ENCODE results near the gene CRYBB3.
"Not testable (repeated sequence)": the region's sequence is repeated elsewhere in the genome, so short reads cannot be mapped to it uniquely, and the experiment has no call there.

The CRYBB3 gene

DNA sequence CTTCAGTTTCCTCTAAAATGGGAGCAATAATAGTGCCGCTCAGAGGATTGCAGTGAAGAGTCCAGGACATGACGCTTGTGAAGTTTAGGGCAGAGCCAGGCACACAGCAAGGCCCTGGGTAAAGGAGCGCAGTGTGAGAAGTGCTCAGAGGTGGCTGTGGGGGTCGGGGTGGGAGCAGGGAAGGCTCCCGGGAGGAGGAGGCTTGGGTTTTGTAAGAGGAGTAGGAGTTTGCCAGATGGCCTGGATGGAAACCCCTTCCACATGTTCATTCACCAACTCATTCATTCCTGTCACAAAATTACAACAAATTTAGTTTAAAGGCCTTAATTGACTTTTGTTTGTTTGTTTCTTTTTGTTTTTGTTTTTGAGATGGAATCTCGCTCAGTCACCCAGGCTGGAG is 36.8 kb downstream of the CRYBB3 start:
- Histone ChIP-seq H4K8ac (ENCODE audit: low read length) (no peak overlapping the region), H3K4me1 (ENCODE audit: control insufficient read depth, insufficient read depth, low read depth, low read length) (peaks cover 5% of the 10 kb centered on the region), H3K27me3 (ENCODE audit: control insufficient read depth in 1 of 2, insufficient read depth in 1 of 2, low read length in 2 of 2) (peaks cover 17 to 44% of the 10 kb centered on the region in 2 experiments), H2AFZ (ENCODE audit: low read depth, low read length) (no peak overlapping the region), H2BK5ac (ENCODE audit: low read depth, low read length, poor library complexity, severe bottlenecking) (no peak overlapping the region), H3K4me2 (ENCODE audit: low read length, poor library complexity, severe bottlenecking) (no peak overlapping the region), H2BK12ac (ENCODE audit: low read length in 2 of 2) (no peak overlapping the region), H3K23ac (ENCODE audit: low read length in 2 of 2) (no peak overlapping the region), H2BK15ac (ENCODE audit: low read depth, poor library complexity, severe bottlenecking) (no peak overlapping the region), H3K9ac (ENCODE audit: low read length) (no peak overlapping the region), H3K79me1 (replicated peaks; ENCODE audit: low read length, poor library complexity, severe bottlenecking) (no peaks in the 10 kb centered on the region), H3K9me3 (ENCODE audit: control insufficient read depth, low read length) (no peaks in the 10 kb centered on the region), H3K27ac (ENCODE audit: low read length, poor library complexity, severe bottlenecking) (no peak overlapping the region), H3K4me3 (ENCODE audit: insufficient read depth in 1 of 2, low read depth in 1 of 2, low read length in 2 of 2) (no peak overlapping the region), H3K36me3 (ENCODE audit: control insufficient read depth in 1 of 2, insufficient read depth in 2 of 2, low read depth in 1 of 2, low read length in 2 of 2) (no peaks in the 10 kb centered on the region), H4K91ac (ENCODE audit: low read length) (no peak overlapping the region), H3K18ac (ENCODE audit: low read depth in 1 of 2, low read length in 2 of 2) (no peak overlapping the region), H2BK120ac (ENCODE audit: low read depth, low read length) (no peak overlapping the region), H3K14ac (ENCODE audit: low read length in 2 of 2) (no peak overlapping the region), H2AK5ac (ENCODE audit: low read length, severe bottlenecking) (no peak overlapping the region), H3K4ac (ENCODE audit: low read depth in 1 of 2, low read length in 2 of 2) (no peak overlapping the region)
- DNase-seq = no peak
- 92% methylated on average over 4 of the region's 6 CpGs for WGBS

DNA sequence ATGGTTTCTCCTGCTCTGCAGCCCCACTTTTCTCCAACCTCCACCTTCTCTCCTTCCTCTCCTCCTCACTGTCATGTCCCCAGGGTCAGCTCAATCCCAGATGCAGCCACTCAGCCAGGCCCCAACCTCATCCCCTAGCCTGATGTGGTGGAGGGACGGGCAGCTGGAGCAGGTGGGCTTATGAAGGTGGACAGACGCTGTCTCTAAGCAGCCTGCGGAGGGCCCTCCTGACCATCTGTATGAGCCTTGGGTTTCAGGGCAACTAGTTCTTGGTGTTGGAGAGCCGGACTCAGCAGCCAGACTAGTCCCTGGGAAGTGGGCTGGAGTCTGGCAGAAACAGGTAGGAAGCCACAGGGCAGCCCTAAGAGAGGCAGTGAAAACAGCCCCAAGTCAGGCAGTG is 37.8 kb downstream of the CRYBB3 start:
- Histone ChIP-seq H2BK5ac (ENCODE audit: low read depth, low read length, poor library complexity, severe bottlenecking) (no peak overlapping the region), H3K4ac (ENCODE audit: low read depth in 1 of 2, low read length in 2 of 2) (no peak overlapping the region), H3K14ac (ENCODE audit: low read length in 2 of 2) (no peak overlapping the region), H3K23ac (ENCODE audit: low read length in 2 of 2) (no peak overlapping the region), H3K4me1 (ENCODE audit: control insufficient read depth, insufficient read depth, low read depth, low read length) (peaks cover 5% of the 10 kb centered on the region), H3K18ac (ENCODE audit: low read depth in 1 of 2, low read length in 2 of 2) (no peak overlapping the region), H4K8ac (ENCODE audit: low read length) (no peak overlapping the region), H4K91ac (ENCODE audit: low read length) (no peak overlapping the region), H3K9me3 (ENCODE audit: control insufficient read depth, low read length) (no peaks in the 10 kb centered on the region), H3K36me3 (ENCODE audit: control insufficient read depth in 1 of 2, insufficient read depth in 2 of 2, low read depth in 1 of 2, low read length in 2 of 2) (no peaks in the 10 kb centered on the region), H2BK15ac (ENCODE audit: low read depth, poor library complexity, severe bottlenecking) (no peak overlapping the region), H3K4me3 (ENCODE audit: insufficient read depth in 1 of 2, low read depth in 1 of 2, low read length in 2 of 2) (no peak overlapping the region), H3K9ac (ENCODE audit: low read length) (no peak overlapping the region), H2BK12ac (ENCODE audit: low read length in 2 of 2) (no peak overlapping the region), H3K79me1 (replicated peaks; ENCODE audit: low read length, poor library complexity, severe bottlenecking) (no peaks in the 10 kb centered on the region), H3K27me3 (ENCODE audit: control insufficient read depth in 1 of 2, insufficient read depth in 1 of 2, low read length in 2 of 2) (peaks cover 17 to 39% of the 10 kb centered on the region in 2 experiments), H2AFZ (ENCODE audit: low read depth, low read length) (no peak overlapping the region), H3K4me2 (ENCODE audit: low read length, poor library complexity, severe bottlenecking) (no peak overlapping the region), H2AK5ac (ENCODE audit: low read length, severe bottlenecking) (no peak overlapping the region), H3K27ac (ENCODE audit: low read length, poor library complexity, severe bottlenecking) (no peak overlapping the region), H2BK120ac (ENCODE audit: low read depth, low read length) (no peak overlapping the region)
- no peak for DNase-seq
- WGBS = 73% methylated on average over 4 of the region's 4 CpGs

DNA sequence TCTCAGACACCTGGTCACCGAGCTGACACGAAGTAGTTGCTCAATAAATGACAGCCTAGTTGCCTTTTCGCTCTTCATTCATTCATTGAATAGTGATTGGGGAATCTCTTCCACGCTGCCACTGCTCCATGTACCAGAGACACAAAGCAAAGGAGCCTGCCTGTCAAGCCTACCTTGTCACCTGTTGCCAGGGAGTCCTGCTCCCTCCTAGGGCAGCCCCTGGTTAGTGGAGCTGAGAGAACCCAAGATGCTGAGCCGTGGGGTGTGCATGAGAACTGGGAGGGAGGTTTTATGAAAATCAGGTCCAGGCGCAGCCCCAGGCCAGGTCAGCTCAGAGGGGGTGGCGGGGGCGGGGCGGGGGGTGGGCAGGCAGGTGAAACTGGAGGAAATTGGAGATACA is 38.4 kb downstream of the CRYBB3 start:
- H2BK120ac ChIP-seq (ENCODE audit: low read depth, low read length); H2BK5ac ChIP-seq (ENCODE audit: low read depth, low read length, poor library complexity, severe bottlenecking); H2AFZ ChIP-seq (ENCODE audit: low read depth, low read length); H4K91ac ChIP-seq (ENCODE audit: low read length); H3K4me3 ChIP-seq (ENCODE audit: insufficient read depth in 1 of 2, low read depth in 1 of 2, low read length in 2 of 2); H3K36me3 ChIP-seq (ENCODE audit: control insufficient read depth in 1 of 2, insufficient read depth in 2 of 2, low read depth in 1 of 2, low read length in 2 of 2); H3K23ac ChIP-seq (ENCODE audit: low read length in 2 of 2); H4K8ac ChIP-seq (ENCODE audit: low read length); DNase-seq; H3K18ac ChIP-seq (ENCODE audit: low read depth in 1 of 2, low read length in 2 of 2); H3K14ac ChIP-seq (ENCODE audit: low read length in 2 of 2); H3K4ac ChIP-seq (ENCODE audit: low read depth in 1 of 2, low read length in 2 of 2); H2BK12ac ChIP-seq (ENCODE audit: low read length in 2 of 2); H3K4me1 ChIP-seq (ENCODE audit: control insufficient read depth, insufficient read depth, low read depth, low read length); H3K79me1 ChIP-seq (replicated peaks; ENCODE audit: low read length, poor library complexity, severe bottlenecking); H3K4me2 ChIP-seq (ENCODE audit: low read length, poor library complexity, severe bottlenecking); H3K9ac ChIP-seq (ENCODE audit: low read length); H3K27ac ChIP-seq (ENCODE audit: low read length, poor library complexity, severe bottlenecking); H2AK5ac ChIP-seq (ENCODE audit: low read length, severe bottlenecking); H3K9me3 ChIP-seq (ENCODE audit: control insufficient read depth, low read length); H2BK15ac ChIP-seq (ENCODE audit: low read depth, poor library complexity, severe bottlenecking): not testable (repeated sequence)
- 51% methylated on average over 3 of the region's 9 CpGs for WGBS
- H3K27me3 ChIP-seq (ENCODE audit: control insufficient read depth in 1 of 2, insufficient read depth in 1 of 2, low read length in 2 of 2) = peaks cover 17 to 38% of the 10 kb centered on the region in 2 experiments

DNA sequence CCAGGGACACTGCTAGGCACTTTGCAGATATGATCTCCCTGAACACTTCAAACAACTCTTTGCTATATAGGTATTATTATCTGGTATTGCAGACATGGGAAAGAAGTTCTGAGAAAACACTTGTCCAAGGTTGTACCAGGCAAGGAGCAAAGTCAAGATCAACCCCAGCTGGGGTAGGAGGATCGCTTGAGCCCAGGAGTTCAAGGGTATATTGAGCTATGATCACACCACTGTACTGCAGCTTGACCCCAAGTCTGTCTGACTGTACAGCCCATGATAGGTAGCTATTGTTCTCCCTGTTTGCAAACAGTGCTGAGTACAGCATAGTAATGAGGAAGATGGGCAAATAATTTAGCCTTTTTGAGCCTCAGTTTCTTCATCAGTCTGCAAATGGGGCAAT is 55.5 kb downstream of the CRYBB3 start:
- not testable (repeated sequence) for H3K4me2 ChIP-seq (ENCODE audit: low read length, poor library complexity, severe bottlenecking); H2BK12ac ChIP-seq (ENCODE audit: low read length in 2 of 2); H3K18ac ChIP-seq (ENCODE audit: low read depth in 1 of 2, low read length in 2 of 2); H4K8ac ChIP-seq (ENCODE audit: low read length); H3K27ac ChIP-seq (ENCODE audit: low read length, poor library complexity, severe bottlenecking); H2AFZ ChIP-seq (ENCODE audit: low read depth, low read length); H2BK5ac ChIP-seq (ENCODE audit: low read depth, low read length, poor library complexity, severe bottlenecking); DNase-seq; H2BK15ac ChIP-seq (ENCODE audit: low read depth, poor library complexity, severe bottlenecking); H3K9me3 ChIP-seq (ENCODE audit: control insufficient read depth, low read length); H3K4ac ChIP-seq (ENCODE audit: low read depth in 1 of 2, low read length in 2 of 2); H3K9ac ChIP-seq (ENCODE audit: low read length); H3K14ac ChIP-seq (ENCODE audit: low read length in 2 of 2); H3K4me3 ChIP-seq (ENCODE audit: insufficient read depth in 1 of 2, low read depth in 1 of 2, low read length in 2 of 2); H3K4me1 ChIP-seq (ENCODE audit: control insufficient read depth, insufficient read depth, low read depth, low read length); H4K91ac ChIP-seq (ENCODE audit: low read length); H3K79me1 ChIP-seq (replicated peaks; ENCODE audit: low read length, poor library complexity, severe bottlenecking); H2AK5ac ChIP-seq (ENCODE audit: low read length, severe bottlenecking); H3K36me3 ChIP-seq (ENCODE audit: control insufficient read depth in 1 of 2, insufficient read depth in 2 of 2, low read depth in 1 of 2, low read length in 2 of 2); H2BK120ac ChIP-seq (ENCODE audit: low read depth, low read length); H3K27me3 ChIP-seq (ENCODE audit: control insufficient read depth in 1 of 2, insufficient read depth in 1 of 2, low read length in 2 of 2); H3K23ac ChIP-seq (ENCODE audit: low read length in 2 of 2)
- 60% methylated on average over 1 of the region's 1 CpG for WGBS
